Activated CD4-positive, CD25-positive, alpha-beta regulatory T cell treated with anti-CD3 and anti-CD28 coated beads, Interleukin-2, amount 50 U/mL, for 72 hours (primary cell): ENCODE results near the gene HOMEZ.
"Not testable (repeated sequence)": the region's sequence is repeated elsewhere in the genome, so short reads cannot be mapped to it uniquely, and the experiment has no call there.

Source experiments
- DNase-seq: peaks from one replicate; pipeline ENCODE4 v3.0.0; 2021

HOMEZ gene

DNA sequence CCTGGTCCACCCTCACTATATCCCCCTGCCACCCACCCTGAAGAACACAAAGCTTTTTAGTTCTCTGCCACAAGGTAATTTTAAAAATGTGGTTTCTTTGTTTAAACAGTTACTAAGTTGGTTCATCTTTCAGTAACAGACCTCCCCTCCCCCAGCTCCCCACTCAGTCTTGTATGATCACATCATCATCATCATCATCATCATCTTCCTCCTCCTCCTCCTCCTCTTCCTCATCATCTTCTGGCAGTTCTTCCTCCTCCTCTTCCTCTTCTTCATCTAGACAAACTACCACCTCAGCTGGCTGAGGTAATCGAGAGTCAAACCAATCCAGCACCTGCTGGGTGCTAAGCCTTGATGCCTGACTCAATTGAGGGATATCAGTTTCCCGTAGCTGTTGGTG is 10.5 kb downstream of the HOMEZ start:
- no peak for DNase-seq

DNA sequence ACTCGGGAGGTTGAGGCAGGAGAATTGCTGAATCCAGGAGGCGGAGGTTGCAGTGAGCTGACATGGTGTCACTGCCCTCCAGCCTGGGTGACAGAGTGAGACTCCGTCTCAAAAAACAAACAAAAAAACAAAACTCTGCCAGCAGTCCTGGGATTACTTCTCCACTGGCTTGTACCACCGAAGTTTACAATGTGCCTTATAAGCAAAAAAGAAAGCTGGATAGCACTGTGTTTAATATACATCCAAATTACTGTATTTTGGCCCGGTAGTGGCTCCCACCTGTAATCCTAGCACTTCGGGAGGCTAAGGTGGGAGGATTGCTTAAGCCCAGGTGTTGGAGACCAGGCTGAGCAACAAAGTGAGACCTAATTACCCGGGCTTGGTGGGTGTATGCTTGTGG is 16.7 kb downstream of the HOMEZ start:
- no peak for DNase-seq

DNA sequence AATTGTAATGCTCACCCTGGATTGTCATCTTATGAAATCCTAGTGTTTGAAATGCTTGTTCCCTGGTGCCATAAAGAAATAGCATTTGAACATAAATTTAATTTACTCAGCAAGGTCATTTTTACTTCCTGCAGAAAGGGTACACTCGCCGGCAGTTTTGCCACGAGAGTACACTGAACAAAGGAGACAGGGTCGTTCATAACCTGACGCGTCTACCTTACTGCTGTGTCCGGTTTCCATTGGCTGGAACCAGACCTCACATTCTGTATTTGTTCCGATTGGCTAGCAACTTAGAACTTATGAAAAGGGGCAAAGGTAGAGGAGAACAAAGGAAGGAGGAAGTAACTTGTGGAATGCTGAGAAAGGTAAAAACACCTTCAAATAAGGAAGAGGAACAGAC is 25.1 kb downstream of the HOMEZ start:
- not testable (repeated sequence) for DNase-seq

DNA sequence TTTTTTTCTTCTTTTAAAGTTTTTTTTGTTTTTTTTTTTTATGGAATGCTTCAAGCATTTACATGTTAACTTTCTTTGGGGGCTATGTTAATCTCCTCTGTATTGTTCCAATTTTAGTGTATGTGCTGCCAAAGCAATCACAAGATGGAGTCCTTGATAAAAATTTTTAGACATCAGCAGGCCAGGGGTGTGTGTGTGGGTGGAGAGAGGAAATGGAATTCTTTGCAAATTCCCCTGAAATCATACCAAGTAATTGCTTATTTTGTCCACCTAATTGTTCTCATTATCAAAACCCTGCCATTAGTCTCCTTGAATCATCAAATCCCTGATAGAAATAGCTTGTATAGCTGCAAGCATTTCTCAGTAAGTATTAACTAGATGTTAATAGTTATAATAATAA is 26.5 kb downstream of the HOMEZ start:
- DNase-seq: no peak

DNA sequence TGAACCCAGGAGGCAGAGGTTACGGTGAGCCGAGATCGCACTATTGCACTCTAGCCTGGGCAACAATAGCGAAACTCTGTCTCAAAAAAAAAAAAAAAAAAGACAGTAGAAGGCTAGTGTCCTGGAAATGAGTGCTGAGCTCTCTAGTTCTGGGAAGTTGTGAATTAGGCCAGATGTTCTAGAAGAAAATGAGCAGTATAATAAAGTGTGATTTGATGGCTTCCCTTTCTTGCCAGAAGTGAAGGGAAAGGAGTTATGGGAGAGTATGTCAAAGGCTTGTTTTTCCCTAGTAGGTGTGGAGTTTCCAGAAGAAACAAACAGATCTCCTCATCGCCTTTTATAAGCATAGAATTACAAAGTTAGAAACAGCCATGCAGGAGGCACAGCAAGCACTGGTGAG is 27.7 kb downstream of the HOMEZ start:
- DNase-seq: no peak

DNA sequence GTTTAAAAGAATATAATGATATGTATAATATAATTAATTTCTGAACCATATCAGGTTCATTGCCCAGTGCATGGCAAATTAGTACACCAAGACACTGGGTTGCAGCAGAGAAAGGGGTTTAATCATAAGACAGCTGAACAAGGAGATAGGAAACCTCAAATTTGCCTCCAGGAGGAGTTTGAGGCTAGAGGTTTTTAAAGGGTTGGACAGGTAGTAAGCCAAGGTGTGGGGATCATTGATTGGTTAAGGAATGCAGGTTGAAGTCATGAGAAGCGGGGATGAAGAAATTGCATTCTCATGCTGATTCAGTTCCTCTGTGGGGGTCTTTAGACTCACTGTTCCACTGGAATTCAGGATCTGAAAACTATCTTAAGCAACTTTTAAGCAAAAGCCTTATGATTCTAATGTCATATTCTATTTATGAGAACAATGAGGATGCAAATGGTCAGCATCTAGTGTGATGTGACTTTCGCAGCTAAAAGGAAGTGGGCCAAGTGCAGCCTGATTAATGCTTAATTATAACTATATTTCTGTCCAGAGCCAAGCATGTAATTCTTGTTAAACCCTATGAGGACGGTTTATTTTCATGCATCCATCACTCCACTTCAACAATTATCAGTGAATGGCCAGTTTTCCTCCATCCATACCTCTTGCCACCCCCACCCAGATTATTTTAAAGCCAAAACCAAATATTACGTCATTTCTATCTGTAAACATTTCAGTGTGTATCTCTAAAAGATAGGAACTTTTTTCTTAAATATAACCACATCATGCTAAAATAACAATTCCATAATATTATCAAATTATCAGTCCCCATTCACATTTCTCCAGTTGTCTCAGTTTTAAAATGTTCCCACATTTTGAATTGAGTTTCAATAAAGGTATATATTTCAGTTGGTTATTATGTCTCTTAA is 33.3 kb downstream of the HOMEZ start:
- DNase-seq: no peak

DNA sequence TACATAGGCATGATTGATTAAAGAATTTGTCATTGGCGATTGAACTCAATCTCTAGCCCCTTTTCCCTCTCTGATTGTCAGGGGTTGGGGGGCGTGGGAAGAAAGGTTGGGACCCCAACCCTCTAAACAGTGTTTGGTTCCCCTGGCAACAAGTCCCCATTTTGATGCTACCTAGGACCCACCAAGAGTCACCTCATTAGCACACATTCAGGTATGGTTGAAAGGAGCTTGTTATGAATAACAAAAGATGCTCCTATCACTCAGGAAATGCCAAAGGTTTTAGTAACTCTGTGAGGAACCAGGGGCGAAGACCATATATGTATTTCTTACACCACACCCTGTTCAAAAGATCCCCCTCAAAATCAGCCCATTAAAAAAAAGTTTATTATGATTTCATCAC is 33.9 kb downstream of the HOMEZ start:
- no peak for DNase-seq

DNA sequence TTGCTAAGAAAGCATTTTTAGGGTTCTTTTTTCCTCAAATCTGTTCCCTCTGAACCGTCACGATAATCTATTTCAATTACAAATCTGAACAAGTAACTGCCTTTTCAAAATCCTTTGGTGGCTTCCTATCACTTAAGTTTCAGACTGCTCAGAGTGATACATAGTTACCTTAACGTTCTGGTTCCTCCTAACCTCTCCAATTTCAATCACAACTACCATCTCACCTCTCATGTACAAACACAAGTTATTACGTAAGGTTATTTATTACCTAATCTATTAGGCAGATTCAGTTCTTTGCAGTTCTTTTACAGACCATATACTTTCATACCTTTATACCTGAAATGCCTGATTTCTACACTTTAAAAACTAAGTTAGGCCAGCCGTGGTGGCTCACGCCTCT is 36.1 kb downstream of the HOMEZ start:
- DNase-seq: no peak

DNA sequence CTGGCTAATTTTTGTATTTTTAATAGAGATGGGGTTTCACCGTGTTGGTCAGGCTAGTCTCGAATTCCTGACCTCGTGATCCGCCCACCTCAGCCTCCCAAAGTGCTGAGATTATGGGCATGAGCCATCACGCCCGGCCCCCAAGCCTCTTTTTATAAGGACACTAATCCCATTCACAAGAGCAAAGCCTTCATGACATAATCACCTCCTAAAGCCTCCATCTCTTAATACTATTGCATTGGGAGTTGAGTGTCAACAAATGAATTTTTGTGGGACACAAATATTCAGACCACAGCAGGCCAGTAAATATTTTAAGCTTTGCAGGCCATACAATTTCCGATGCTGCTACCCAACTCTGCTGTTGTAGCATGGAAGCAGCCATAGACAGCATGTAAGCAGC is 37.3 kb downstream of the HOMEZ start:
- no peak for DNase-seq

DNA sequence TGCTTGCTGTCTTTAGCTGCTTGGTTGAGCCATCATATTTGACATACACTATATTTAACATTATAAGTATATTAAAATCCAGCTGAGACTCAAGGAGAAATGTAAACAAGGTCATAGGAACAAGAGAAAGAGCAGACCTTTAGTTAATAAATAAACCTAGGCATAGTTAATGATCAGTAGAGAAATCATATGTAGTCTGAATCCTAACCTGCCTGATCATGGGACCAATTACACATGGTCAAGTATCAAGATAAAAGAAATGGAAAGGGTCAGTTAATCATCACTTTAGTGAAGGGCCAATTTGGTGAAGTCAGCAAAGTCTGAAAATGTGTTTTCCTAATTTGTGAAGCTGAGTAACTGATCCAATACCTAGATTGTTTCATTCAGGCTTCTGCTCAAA is 40.6 kb downstream of the HOMEZ start:
- no peak for DNase-seq

DNA sequence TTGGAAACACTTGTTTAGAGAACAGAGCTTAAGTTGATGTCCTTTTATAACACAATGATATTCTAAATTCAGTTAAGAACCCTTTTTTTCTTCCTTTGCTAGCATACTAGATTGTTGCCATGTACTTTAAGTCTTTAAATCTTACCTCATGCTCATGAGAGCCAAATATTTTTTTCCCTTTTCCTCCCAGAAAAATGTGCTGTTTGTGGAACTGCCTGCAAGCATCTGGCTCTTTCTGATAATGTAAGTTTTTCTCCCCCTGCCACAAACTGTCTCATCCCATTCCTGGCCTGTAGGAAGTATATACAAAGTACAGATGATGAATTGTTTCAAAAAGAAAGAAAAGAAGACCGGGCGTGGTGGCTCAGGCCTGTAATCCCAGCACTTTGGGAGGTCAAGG is 42.9 kb downstream of the HOMEZ start:
- DNase-seq: no peak

DNA sequence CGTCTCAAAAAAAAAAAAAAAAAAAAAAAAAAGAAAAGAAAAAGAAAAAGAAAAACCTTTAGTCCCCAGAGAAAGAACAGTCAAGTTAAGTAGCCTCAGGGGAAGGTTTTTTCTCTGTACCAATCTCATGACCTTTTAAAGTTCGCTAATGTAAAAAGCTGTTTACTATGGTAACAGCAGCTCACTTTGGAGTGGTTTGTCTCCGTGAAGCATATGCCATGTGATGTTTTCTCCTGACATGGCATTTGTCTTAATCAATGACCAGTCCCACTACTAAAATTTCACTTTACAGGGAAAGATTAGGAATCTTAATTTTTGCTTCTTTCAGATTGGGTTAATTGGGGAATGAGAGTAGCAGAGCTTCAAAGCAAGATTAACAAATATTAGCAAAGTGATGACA is 43.9 kb downstream of the HOMEZ start:
- no peak for DNase-seq

DNA sequence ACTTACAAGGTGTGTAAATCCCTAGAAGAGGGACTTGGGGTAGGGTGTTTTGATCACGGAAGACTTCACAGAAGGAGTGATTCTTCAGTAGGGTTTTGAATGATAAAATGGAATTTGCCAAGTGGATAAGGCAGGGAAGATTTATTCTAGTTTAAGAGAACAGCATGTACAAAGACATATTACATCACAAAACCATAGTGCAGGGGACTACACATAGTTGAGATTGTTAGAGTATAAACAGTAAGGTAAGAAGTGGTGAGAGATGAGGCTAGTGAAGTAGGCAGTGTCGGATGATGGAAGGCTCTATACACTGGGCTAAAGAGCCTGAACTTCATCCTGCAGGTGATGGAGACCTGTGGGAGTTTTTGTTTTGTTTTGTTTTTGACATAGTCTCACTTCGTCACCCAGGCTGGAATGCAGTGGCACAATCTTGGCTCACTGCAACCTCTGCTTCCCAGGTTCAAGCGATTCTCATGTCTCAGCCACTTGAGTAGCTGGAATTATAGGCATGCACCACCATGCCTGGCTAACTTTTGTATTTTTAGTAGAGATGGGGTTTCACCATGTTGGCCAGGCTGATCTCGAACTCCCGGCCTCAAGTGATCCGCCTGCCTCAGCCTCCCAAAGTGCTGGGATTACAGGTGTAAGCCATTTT is 44.7 kb downstream of the HOMEZ start:
- not testable (repeated sequence) for DNase-seq

DNA sequence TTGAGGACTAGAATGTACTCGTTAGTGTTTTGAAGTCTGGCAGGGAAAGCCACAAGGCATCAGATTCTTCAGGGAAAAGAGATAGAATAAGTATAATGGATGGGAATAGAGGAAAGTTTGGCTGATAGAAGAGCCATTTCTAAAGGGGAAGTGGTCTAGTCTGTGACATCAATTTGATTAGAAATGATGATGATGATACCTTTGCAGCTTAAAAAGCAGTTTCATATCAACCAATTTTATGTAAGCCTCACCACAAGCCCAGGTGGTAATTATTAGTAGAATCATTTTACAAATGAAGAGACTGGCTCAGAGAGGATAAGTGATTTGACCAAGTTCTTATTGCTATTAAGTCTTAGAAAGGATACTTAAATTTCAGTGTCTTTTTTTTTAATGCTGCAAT is 45.3 kb downstream of the HOMEZ start:
- no peak for DNase-seq

DNA sequence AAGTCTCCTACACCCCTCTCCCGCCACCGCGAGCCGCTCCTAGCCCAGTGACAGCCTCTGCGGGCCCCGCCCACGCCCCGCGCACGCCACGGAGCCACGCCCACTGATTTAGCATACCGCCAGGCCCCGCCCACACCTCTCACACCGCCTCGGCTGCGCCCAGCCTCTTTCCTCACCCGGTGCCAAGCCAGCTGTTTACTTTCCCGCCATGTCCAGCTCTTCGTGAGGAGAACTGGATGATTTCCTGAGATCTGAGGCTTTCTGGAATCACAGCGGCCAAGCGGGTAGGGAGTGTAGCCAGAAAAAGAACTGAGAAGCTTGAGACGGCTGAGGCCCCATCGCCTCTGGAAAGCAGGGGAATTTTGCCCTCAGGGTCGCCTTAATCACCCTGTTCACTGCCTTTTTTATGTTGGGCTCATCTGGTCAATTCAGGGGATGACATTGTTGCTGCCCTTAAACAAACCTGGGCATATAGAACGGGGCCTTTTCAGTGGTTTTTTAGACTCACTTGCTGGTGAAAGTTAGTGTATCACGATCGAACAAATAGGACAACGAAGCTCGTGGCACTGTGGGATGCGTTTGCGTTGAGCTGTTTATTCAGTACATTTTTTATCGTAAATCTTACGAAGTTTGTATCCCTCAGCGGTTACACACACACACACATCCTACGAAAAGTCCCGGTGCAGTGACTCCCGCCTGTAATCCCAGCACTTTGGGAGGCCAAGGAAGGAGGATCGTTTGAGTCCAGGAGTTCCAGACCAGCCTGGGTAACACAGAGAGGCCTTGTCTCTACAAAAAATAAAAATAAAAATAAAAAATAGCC is 47.9 kb downstream of the HOMEZ start, which contains the start of gene RNF212B:
TSS of gene RNF212B (plus strand) at position 165 of the 823 bp plus-strand sequence. CDS start 2,410 bp downstream, outside the sequence.
- peak; percentile 87 for DNase-seq

DNA sequence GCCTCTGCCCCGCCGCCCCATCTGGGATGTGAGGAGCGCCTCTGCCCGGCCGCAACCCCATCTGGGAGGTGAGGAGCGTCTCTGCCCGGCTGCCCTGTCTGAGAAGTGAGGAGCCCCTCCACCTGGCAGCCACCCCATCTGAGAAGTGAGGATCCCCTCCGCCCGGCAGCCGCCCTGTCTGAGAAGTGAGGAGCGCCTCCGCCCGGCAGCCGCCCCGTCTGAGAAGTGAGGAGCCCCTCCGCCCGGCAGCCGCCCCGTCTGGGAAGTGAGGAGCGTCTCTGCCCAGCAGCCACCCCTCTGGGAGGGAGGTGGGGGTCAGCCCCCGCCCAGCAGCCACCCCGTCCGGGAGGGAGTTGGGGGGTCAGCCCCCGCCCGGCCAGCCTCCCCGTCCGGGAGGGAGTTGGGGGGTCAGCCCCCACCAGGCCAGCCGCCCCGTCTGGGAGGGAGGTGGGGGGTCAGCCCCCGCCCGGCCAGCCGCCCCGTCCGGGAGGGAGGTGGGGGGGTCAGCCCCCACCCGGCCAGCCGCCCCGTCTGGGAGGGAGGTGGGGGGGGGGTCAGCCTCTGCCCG is 53.6 kb downstream of the HOMEZ start:
- not testable (repeated sequence) for DNase-seq

DNA sequence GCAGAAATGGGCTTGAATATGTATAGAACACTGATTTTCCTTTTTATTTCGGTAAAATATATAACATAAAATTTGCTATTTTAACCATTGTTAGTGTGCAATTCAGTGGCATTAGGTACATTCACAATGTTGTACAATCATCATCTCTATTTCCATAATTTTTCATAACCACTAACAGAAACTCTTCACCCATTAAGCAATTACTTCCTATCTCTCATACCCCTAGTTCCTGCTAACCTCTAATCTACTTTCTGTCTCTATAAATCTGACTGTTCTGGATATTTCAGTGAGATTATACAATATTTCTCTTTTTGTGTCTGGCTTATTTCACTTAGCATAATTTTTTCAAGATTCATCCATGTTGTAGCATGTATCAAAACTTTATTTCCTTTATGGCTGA is 57.1 kb downstream of the HOMEZ start:
- no peak for DNase-seq

DNA sequence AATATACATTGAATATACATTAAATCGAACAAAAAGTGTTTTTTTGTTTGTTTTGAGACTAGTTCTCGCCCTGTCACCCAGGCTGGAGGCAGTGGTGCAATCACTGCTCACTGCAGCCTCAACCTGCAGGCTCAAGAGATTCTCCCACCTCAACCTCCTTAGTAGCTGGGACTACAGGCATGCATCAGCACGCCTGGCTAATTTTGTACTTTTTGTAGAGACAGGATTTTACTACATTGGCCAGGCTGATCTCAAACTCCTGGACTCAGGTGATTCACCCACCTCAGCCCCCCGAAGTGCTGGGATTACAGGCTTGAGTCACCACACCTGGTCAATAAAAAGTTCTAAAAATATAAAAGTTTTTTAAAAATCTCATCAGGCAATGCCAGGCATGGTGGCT is 58.4 kb downstream of the HOMEZ start:
- DNase-seq: no peak

DNA sequence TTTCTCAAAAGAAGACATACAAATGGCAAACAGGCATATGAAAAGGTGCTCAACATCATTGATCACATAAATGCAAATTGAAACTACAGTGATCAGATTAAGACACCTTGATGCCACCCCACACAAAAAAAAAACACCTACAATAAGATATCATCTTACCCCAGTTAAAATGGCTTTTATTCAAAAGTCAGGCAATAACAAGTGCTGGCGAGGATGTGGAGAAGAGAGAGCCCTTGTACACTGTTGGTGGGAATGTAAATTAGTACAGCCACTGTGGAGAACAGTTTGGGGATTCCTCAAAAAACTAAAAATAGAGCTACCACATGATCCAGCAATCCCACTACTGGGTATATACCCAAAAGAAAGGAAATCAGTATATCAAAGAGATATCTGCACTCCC is 61.0 kb downstream of the HOMEZ start:
- DNase-seq: not testable (repeated sequence)
